H9 (cell line): ENCODE data around the gene WSCD1. TPM values are rescaled to one million over a fixed set of nuclear protein-coding genes. Genes with fewer than 3 reads are reported as not detected.

ENCODE experiments used
- DNase-seq: peaks from one replicate; pipeline ENCODE4 v3.0.0-alpha.2; 2017
- H2AFZ ChIP-seq: one replicate; pipeline ENCODE4 v1.6.1; 2013; ENCODE audit warnings: mild to moderate bottlenecking, low read length, control low read depth, moderate library complexity
- H2AK5ac ChIP-seq: 2 replicates; pipeline ENCODE4 v1.6.1; 2013; ENCODE audit warnings: low read length, control low read depth, mixed read lengths; ENCODE audit not compliant: insufficient read length
- H2BK120ac ChIP-seq: one replicate; pipeline ENCODE4 v1.6.1; 2013; ENCODE audit warnings: low read depth, mild to moderate bottlenecking, low read length, control low read depth, inconsistent platforms; ENCODE audit not compliant: poor library complexity, severe bottlenecking
- H2BK12ac ChIP-seq: 2 replicates; pipeline ENCODE4 v1.6.1; 2013; ENCODE audit warnings: low read length, control low read depth, mixed read lengths, low read depth; ENCODE audit not compliant: insufficient read length
- H2BK15ac ChIP-seq: 2 replicates; pipeline ENCODE4 v1.6.1; 2013; ENCODE audit warnings: low read depth, low read length, control low read depth
- H2BK20ac ChIP-seq: one replicate; pipeline ENCODE4 v1.6.1; 2013; ENCODE audit warnings: low read depth, mild to moderate bottlenecking, low read length, control low read depth, inconsistent platforms; ENCODE audit not compliant: poor library complexity, severe bottlenecking
- H2BK5ac ChIP-seq: 2 replicates; pipeline ENCODE4 v1.6.1; 2013; ENCODE audit warnings: low read length, control low read depth, mixed read lengths; ENCODE audit not compliant: insufficient read length
- H3K14ac ChIP-seq: 2 replicates; pipeline ENCODE4 v1.6.1; 2013; ENCODE audit warnings: low read length, control low read depth; ENCODE audit not compliant: insufficient read depth
- H3K18ac ChIP-seq: 2 replicates; pipeline ENCODE4 v1.6.1; 2013; ENCODE audit warnings: low read depth, mild to moderate bottlenecking, mixed read lengths, low read length, control low read depth; ENCODE audit not compliant: insufficient read length
- H3K23ac ChIP-seq: 2 replicates; pipeline ENCODE4 v1.6.1; 2013; ENCODE audit warnings: low read length, control low read depth, mixed read lengths, low read depth; ENCODE audit not compliant: insufficient read length
- H3K23me2 ChIP-seq: 2 replicates; pipeline ENCODE4 v1.6.1; 2013; ENCODE audit warnings: low read depth, mild to moderate bottlenecking, mixed read lengths, low read length, control low read depth; ENCODE audit not compliant: insufficient read length, poor library complexity, severe bottlenecking
- H3K27ac ChIP-seq: 2 replicates; pipeline ENCODE4 v1.5.1; 2013; ENCODE audit warnings: low read length, control low read depth, mixed read lengths, low read depth; ENCODE audit not compliant: insufficient read length
- H3K27me3 ChIP-seq: 2 replicates; pipeline ENCODE4 v1.6.1; 2013; ENCODE audit warnings: low read length, control low read depth, inconsistent platforms; ENCODE audit not compliant: insufficient read depth
- H3K4ac ChIP-seq: 2 replicates; pipeline ENCODE4 v1.6.1; 2013; ENCODE audit warnings: low read depth, mild to moderate bottlenecking, control low read depth, inconsistent platforms, low read length, moderate library complexity
- H3K4me1 ChIP-seq: 2 replicates; pipeline ENCODE4 v1.6.1; 2013; ENCODE audit warnings: low read length, control low read depth, inconsistent platforms; ENCODE audit not compliant: insufficient read depth
- H3K4me2 ChIP-seq: 2 replicates; pipeline ENCODE4 v1.6.1; 2013; ENCODE audit warnings: low read length, control low read depth, mixed read lengths; ENCODE audit not compliant: insufficient read length, insufficient read depth
- H3K56ac ChIP-seq: 2 replicates; pipeline ENCODE4 v1.6.1; 2013; ENCODE audit warnings: low read depth, mild to moderate bottlenecking, mixed read lengths, low read length, control low read depth; ENCODE audit not compliant: insufficient read length
- H3K79me1 ChIP-seq: 2 replicates; pipeline ENCODE4 v1.6.1; 2013; ENCODE audit warnings: low read depth, mild to moderate bottlenecking, moderate library complexity, low read length, control low read depth, inconsistent platforms; ENCODE audit not compliant: insufficient read depth, poor library complexity, severe bottlenecking
- H3K79me2 ChIP-seq: 2 replicates; pipeline ENCODE4 v1.6.1; 2013; ENCODE audit warnings: low read length, control low read depth, inconsistent platforms; ENCODE audit not compliant: insufficient read depth
- H3K9ac ChIP-seq: 2 replicates; pipeline ENCODE4 v1.6.1; 2013; ENCODE audit warnings: low read length, control low read depth, mixed read lengths; ENCODE audit not compliant: insufficient read length; ENCODE audit errors: extremely low read depth
- H3K9me3 ChIP-seq: one replicate; pipeline ENCODE4 v1.6.1; 2013; ENCODE audit warnings: low read depth, low read length, inconsistent platforms; ENCODE audit not compliant: control insufficient read depth
- H3T11ph ChIP-seq: one replicate; pipeline ENCODE4 v1.6.1; 2013; ENCODE audit warnings: mild to moderate bottlenecking, low read length, control low read depth, inconsistent platforms
- H4K20me1 ChIP-seq: one replicate; pipeline ENCODE4 v1.6.1; 2013; ENCODE audit not compliant: control insufficient read depth, insufficient read length, insufficient read depth
- H4K5ac ChIP-seq: 2 replicates; pipeline ENCODE4 v1.6.1; 2013; ENCODE audit warnings: low read depth, mild to moderate bottlenecking, mixed read lengths, low read length, control low read depth; ENCODE audit not compliant: insufficient read length
- H4K8ac ChIP-seq: replicated peaks from 2 replicates; pipeline ENCODE4 v1.6.1; 2013; ENCODE audit warnings: low read length, control low read depth, mixed read lengths, low read depth; ENCODE audit not compliant: insufficient read length
- H4K91ac ChIP-seq: 2 replicates; pipeline ENCODE4 v1.6.1; 2013; ENCODE audit warnings: low read depth, mild to moderate bottlenecking, moderate library complexity, mixed read lengths, low read length, control low read depth; ENCODE audit not compliant: insufficient read length
- H3K27ac Mint-ChIP-seq, 3 experiments: 2 replicates in 2 of 3; 3 replicates in 1 of 3; pipeline ENCODE4 v1.8.0; 2020 to 2021; ENCODE audit warnings: mixed read lengths in 3 of 3, mild to moderate bottlenecking in 1 of 3, moderate library complexity in 1 of 3
- H3K27me3 Mint-ChIP-seq: 2 replicates; pipeline ENCODE4 v1.8.0; 2021; ENCODE audit warnings: low read depth, mild to moderate bottlenecking, moderate library complexity, mixed read lengths
- H3K36me3 Mint-ChIP-seq, 3 experiments: 2 replicates in 2 of 3; 3 replicates in 1 of 3; pipeline ENCODE4 v1.8.0; 2020 to 2021; ENCODE audit warnings: low read depth in 3 of 3, mixed read lengths in 3 of 3; ENCODE audit not compliant: insufficient read depth in 1 of 3
- H3K4me1 Mint-ChIP-seq, 2 experiments: 2 replicates each; pipeline ENCODE4 v1.8.0; 2020; ENCODE audit warnings: mixed read lengths in 2 of 2
- H3K4me3 Mint-ChIP-seq, 2 experiments: 2 replicates in 1 of 2; 3 replicates in 1 of 2; pipeline ENCODE4 v1.8.0; 2020 to 2021; ENCODE audit warnings: mild to moderate bottlenecking in 2 of 2, mixed read lengths in 2 of 2, moderate library complexity in 1 of 2
- H3K9me3 Mint-ChIP-seq, 2 experiments: 2 replicates in 1 of 2; 3 replicates in 1 of 2; pipeline ENCODE4 v1.8.0; 2020; ENCODE audit warnings: mild to moderate bottlenecking in 2 of 2, mixed read lengths in 2 of 2, moderate library complexity in 1 of 2
- CTCF ChIP-seq: fragments of 200-600 bp; sonication (generic); conservative IDR thresholded peaks from 3 replicates; pipeline ENCODE4 v1.8.0; 2021; ENCODE audit warnings: antibody characterized with exemption, mild to moderate bottlenecking
- WGBS: extraction: QIAGEN DNeasy Blood & Tissue Kit; methylation state at CpG from one replicate; pipeline ENCODE4 v1.1.7; 2013; ENCODE audit warnings: missing lambda C conversion rate, low lambda C conversion rate, mixed read lengths; ENCODE audit not compliant: insufficient read length; ENCODE audit errors: extremely low coverage; 5-methylcytosine and 5-hydroxymethylcytosine counted together
- total RNA-seq: library from RNA; stranded (reverse); gene quantifications from 2 replicates; pipeline ENCODE4 v1.2.1, GENCODE V29; 2021

The WSCD1 gene
- total RNA-seq, 1 experiment from 2014 or later = 33.6 TPM

- Histone ChIP-seq H2AK5ac (no peak overlapping the region), H3T11ph (no peak overlapping the region), H3K23ac (no peak overlapping the region), H3K9ac (no peak overlapping the region), H4K5ac (no peak overlapping the region), H3K27me3 (no peaks in the 10 kb centered on the region), H2BK5ac (no peak overlapping the region), H2BK15ac (no peak overlapping the region), H3K23me2 (no peaks in the 10 kb centered on the region), H3K14ac (no peak overlapping the region), H4K8ac (no peak overlapping the region), H2AFZ (no peak overlapping the region), H3K27ac (no peak overlapping the region), H2BK20ac (no peak overlapping the region), H4K91ac (no peak overlapping the region), H4K20me1 (no peaks in the 10 kb centered on the region), H2BK12ac (no peak overlapping the region), H3K4me1 (peaks cover 16% of the 10 kb centered on the region; the same call in 1 of the 2 replicates), H3K4ac (no peak overlapping the region), H2BK120ac (no peak overlapping the region), H3K9me3 (no peaks in the 10 kb centered on the region), H3K79me2 (no peaks in the 10 kb centered on the region), H3K4me2 (no peak overlapping the region), H3K18ac (no peak overlapping the region), H3K56ac (no peak overlapping the region), H3K79me1 (no peaks in the 10 kb centered on the region)
- Mint-ChIP-seq H3K36me3 (peaks cover 0 to 2% (median under 1%) of the 10 kb centered on the region in 3 experiments; a peak in 1 of 7 replicates), H3K9me3 (peaks cover 2 to 4% of the 10 kb centered on the region in 2 experiments; a peak in 4 of 5 replicates), H3K4me1 (peaks cover 34 to 38% of the 10 kb centered on the region in 2 experiments), H3K4me3 (peak overlapping the region in 1 of 2 experiments; percentile 12; a peak in 1 of 5 replicates), H3K27ac (peak overlapping the region in 2 of 3 experiments; percentile 79 to 88; a peak in 5 of 7 replicates), H3K27me3 (peaks cover 2% of the 10 kb centered on the region; the same call in 1 of the 2 replicates)
- no peak for DNase-seq
- no peak for TF ChIP-seq CTCF
- WGBS = no CpG with 5 or more reads among the region's 2 CpGs
Observed at GRCh38 chr17:6140188-6140587, 70.0 kb downstream of the WSCD1 start.
